Heart left ventricle (tissue), 16 donors: ENCODE measurements around the gene UQCRH. TPM values are rescaled to one million over a fixed set of nuclear protein-coding genes. Genes with fewer than 3 reads are reported as not detected.
"Not testable (repeated sequence)": the region's sequence is repeated elsewhere in the genome, so short reads cannot be mapped to it uniquely, and the experiment has no call there.

Source experiments
- ATAC-seq, 4 donors: fragments of 200-7000 bp; cut with Tn5 transposase; one replicate each; pipeline ENCODE4 v1.9.1; 2020 to 2022; ENCODE audit warnings: moderate library complexity in 4 of 4, mild to moderate bottlenecking in 3 of 4, moderate number of reproducible peaks in 1 of 4
- DNase-seq, 5 donors: peaks; one replicate each; pipeline ENCODE4 v3.0.0-alpha.2; 2020
- H3K27ac ChIP-seq, 12 donors: fragments of 200-600 bp; sonication (generic) in 4 of 12; one replicate each; pipeline versions ENCODE4 v1.5.0 to v1.8.0; 2016 to 2022; ENCODE audit warnings: mild to moderate bottlenecking in 2 of 12
- H3K27me3 ChIP-seq, 9 donors: fragments of 200-600 bp; sonication (generic) in 2 of 9; one replicate each; pipeline versions ENCODE4 v1.5.1 to v1.8.0; 2016 to 2022; ENCODE audit warnings: mild to moderate bottlenecking in 3 of 9
- H3K36me3 ChIP-seq, 9 donors: fragments of 200-600 bp; sonication (generic) in 2 of 9; one replicate each; pipeline versions ENCODE4 v1.5.0 to v1.8.0; 2018 to 2022; ENCODE audit warnings: mild to moderate bottlenecking in 2 of 9
- H3K4me1 ChIP-seq, 12 donors: fragments of 200-600 bp; sonication (generic) in 4 of 12; one replicate each; pipeline versions ENCODE4 v1.5.0 to v1.8.0; 2016 to 2022; ENCODE audit warnings: mild to moderate bottlenecking in 3 of 12
- H3K4me3 ChIP-seq, 12 donors: fragments of 200-600 bp; sonication (generic) in 4 of 12; one replicate each; pipeline versions ENCODE4 v1.5.0 to v1.8.0; 2017 to 2022; ENCODE audit warnings: mild to moderate bottlenecking in 9 of 12, moderate library complexity in 4 of 12
- H3K9me3 ChIP-seq, 12 donors: fragments of 200-600 bp; sonication (generic) in 4 of 12; one replicate each; pipeline versions ENCODE4 v1.5.0 to v1.8.0; 2016 to 2022; ENCODE audit warnings: mild to moderate bottlenecking in 1 of 12
- POLR2A ChIP-seq, 2 donors: fragments of 450-650 bp; IDR thresholded peaks; one replicate each; pipeline ENCODE4 v1.6.1; 2017; ENCODE audit warnings: antibody characterized with exemption in 2 of 2, mild to moderate bottlenecking in 2 of 2, moderate library complexity in 2 of 2
- WGBS, 4 donors: extraction: QIAGEN DNeasy Blood & Tissue Kit in 2 of 4; methylation state at CpG; one replicate each; pipeline versions ENCODE4 v1.1.5 to v1.1.7; 2013 to 2018; 5-methylcytosine and 5-hydroxymethylcytosine counted together
- intact Hi-C, 10 donors: fragments of 100-400 bp; cut with DNase I; formaldehyde crosslinking; loops; one replicate each; pipeline versions ENCODE4 v1.11.1 to v1.14.2; 2022
- polyA plus RNA-seq, 2 donors: library from polyadenylated mRNA; stranded (reverse); fragments of 200-250 nt; gene quantifications; one replicate each; pipeline ENCODE4 v1.2.3, GENCODE V29; 2013
- total RNA-seq, 9 donors: library from RNA; depleted of rRNA in 2 of 9; stranded (reverse); fragments of >200 nt in 2 of 9; fragmentation: NEBNext Ultra II Directional in 3 of 9; extraction: Animal tissue kit (Norgen Biotek cat#: 25700) in 3 of 9; gene quantifications; one replicate each; pipeline versions ENCODE4 v1.1.0 to v1.2.4, GENCODE V29; 2016 to 2023
- TF ChIP-seq, protein P1 (sequence below), 12 donors: fragments of 200-600 bp; sonication (generic) in 4 of 12; IDR thresholded peaks; one replicate each; pipeline versions ENCODE4 v1.5.0 to v1.8.0; 2018 to 2022; ENCODE audit warnings: antibody characterized with exemption in 12 of 12, mild to moderate bottlenecking in 5 of 12
- donor health status: ischemic (EF 13 %, LVEDD 7.1; RV severe dilation, severe dysfunction).
- donor health status: healthy with polysubstance abuse.
- donor health status: DM: no; HTN: yes; CAD: no.
- donor health status: DM: no; HTN: no; CAD: no.
- donor health status: ischemic (EF 25% LVEDD 6.9; RV normal size, moderate dysfunction).
- donor health status: ischemic (EF 25% LVEDD 5.7; RV mildly dilated, moderate dysfunction).
- donor health status: healthy.
- donor health status: DM: yes; HTN: yes; CAD: no.
- donor health status: ischemic (EF 35%, LVEDD 5.7; RV mildly dilated, moderate dysfunction).
- donor health status: nonischemic (EF 11% LVEDD 7.7; RV severe dilation, severe dysfunction).
- donor health status: DM: yes; HTN: yes; CAD: no.
- donor health status: PGD.
- donor health status: ischemic (EF 29% LVEDD 5.4; RV normal size, mild dysfunction).
- donor health status: nonischemic (EF 23%, LVEDD 6.1; RV moderate dilation, normal function).

Gene UQCRH
- total and polyA plus RNA-seq, 11 donors = 622 to 2,380 (median 949) TPM

DNA sequence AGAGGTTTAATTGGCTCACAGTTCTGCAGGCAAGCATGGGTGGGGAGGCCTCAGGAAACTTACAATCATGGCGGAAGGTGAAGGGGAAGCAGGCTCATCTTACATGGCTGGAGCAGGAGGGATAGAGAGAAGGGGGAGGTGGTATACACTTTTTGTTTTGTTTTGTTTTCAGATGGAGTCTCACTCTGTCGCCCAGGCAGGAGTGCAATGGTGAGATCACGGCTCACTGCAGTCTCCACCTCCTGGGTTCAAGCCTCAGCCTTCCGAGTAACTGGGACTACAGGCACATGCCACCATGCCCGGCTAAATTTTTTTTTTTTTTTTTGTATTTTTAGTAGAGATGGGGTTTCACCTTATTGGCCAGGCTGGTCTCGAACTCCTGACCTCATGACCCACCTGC lies 18.7 kb downstream of the UQCRH start:
- H3K9me3 ChIP-seq, intact Hi-C loops, H3K27me3 ChIP-seq, H3K4me1 ChIP-seq, H3K27ac ChIP-seq, H3K4me3 ChIP-seq, ATAC-seq: not testable (repeated sequence)
- DNase-seq = peak in 1 of 5 donors; percentile 13
- H3K36me3 ChIP-seq = peaks cover 0 to 12% (median 9%) of the 10 kb centered on the region in 9 donors
- 90 to 96% (median 91%) methylated on average over 6 of the region's 6 CpGs for WGBS, 4 donors

DNA sequence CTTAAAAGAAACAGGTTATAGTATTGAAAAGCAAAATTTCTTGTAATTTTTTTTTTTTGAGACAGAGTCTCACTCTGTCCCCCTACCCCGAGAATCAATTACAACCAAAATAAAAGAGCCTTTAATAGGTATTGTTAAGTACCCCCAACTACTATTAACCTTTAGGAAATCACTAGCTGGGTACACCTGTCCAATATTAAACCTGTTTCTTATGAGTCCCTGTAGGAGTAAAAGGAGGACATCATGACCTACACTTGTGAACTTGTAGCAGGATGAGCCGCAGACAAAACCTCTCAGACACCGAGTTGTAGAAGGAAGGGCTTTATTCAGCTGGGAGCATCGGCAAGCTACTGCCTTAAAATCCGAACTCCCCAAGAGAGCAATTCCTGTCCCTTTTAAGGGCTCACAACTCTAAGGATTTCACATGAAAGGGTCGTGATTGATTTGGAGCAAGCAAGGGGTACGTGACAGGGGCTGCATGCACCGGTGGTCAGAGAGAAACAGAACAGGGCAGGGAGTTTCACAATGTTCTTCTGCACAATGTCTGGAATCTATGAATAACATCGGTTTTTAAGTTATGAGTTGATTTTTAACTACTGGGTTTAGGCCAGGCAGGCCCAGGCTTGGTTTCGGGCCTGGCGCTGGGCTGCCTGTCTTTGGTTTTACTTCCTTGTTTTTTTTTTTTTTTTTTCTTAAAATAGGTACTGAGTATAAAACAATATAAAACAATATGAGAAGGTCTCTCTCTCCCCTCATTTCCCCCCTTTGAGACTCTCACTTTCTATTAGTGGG lies 22.0 kb downstream of the UQCRH start:
- ATAC-seq, intact Hi-C loops: not testable (repeated sequence)

DNA sequence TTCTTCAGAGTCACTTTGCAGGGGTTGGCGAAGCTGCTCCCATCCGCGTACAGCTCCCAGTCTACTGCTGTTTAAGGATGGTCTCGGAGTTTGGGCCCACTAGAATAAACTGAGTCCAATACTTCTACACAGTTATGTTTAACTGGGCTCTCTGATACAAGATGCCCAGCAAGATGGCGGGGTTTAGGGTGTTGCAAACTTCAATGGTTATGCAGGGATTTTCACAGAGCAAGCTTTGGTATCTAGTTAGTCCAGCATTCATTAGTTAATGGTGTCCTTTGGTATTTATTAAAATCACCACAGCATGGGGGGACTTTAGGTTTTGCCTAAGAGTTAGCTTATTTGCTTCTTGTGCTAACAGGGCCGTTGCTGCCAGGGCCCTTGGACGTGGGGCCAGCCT lies 24.7 kb downstream of the UQCRH start:
- H3K4me3 ChIP-seq, intact Hi-C loops, H3K9me3 ChIP-seq, ATAC-seq, H3K27me3 ChIP-seq, H3K4me1 ChIP-seq, H3K36me3 ChIP-seq, DNase-seq, H3K27ac ChIP-seq: not testable (repeated sequence)
- WGBS, 4 donors = 92 to 98% (median 93%) methylated on average over 7 of the region's 7 CpGs

More for the DNA sequence above, 22.0 kb downstream of the UQCRH start:
- not testable (repeated sequence) for DNase-seq, H3K9me3 ChIP-seq, H3K27ac ChIP-seq, H3K36me3 ChIP-seq, H3K4me1 ChIP-seq, H3K4me3 ChIP-seq, H3K27me3 ChIP-seq
- WGBS, 4 donors = 92 to 95% (median 94%) methylated on average over 11 of the region's 11 CpGs

DNA sequence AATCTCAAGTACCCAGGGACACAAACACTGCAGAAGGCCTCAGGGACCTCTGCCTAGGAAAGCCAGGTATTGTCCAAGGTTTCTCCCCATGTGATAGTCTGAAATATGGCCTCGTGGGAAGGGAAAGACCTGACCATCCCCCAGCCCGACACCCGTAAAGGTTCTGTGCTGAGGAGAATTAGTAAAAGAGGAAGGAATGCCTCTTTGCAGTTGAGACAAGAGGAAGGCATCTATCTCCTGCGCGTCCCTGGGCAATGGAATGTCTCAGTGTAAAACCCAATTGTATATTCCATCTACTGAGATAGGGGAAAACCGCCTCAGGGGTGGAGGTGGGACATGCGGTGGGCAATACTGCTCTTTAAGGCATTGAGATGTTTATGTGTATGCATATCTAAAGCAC lies 26.3 kb downstream of the UQCRH start:
- intact Hi-C loops, H3K36me3 ChIP-seq, H3K4me3 ChIP-seq, H3K9me3 ChIP-seq, H3K4me1 ChIP-seq, H3K27ac ChIP-seq, H3K27me3 ChIP-seq, DNase-seq, ATAC-seq: not testable (repeated sequence)
- WGBS, 4 donors = 65 to 73% (median 70%) methylated on average over 5 to 7 of the region's 7 CpGs

DNA sequence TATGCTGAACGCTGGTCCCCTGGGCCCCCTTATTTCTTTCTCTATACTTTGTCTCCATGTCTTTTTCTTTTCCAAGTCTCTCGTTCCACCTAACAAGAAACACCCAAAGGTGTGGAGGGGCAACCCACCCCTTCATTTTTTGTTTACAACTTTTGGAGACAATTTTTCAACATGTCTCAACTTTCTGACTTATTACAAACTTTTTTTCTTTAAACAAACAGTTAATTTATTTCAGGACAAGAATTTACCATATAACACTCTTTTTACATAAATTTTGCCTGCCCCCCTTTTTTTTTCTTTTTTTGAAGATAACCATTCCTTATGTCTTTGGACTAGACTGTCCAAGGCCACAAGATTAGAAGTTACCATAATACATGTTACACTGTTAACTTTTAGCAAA lies 26.9 kb downstream of the UQCRH start:
- H3K9me3 ChIP-seq, DNase-seq, H3K36me3 ChIP-seq, H3K4me3 ChIP-seq, intact Hi-C loops, ATAC-seq, H3K27ac ChIP-seq, H3K27me3 ChIP-seq, H3K4me1 ChIP-seq: not testable (repeated sequence)
- WGBS, 4 donors = 82 to 96% (median 94%) methylated on average over 2 of the region's 2 CpGs

DNA sequence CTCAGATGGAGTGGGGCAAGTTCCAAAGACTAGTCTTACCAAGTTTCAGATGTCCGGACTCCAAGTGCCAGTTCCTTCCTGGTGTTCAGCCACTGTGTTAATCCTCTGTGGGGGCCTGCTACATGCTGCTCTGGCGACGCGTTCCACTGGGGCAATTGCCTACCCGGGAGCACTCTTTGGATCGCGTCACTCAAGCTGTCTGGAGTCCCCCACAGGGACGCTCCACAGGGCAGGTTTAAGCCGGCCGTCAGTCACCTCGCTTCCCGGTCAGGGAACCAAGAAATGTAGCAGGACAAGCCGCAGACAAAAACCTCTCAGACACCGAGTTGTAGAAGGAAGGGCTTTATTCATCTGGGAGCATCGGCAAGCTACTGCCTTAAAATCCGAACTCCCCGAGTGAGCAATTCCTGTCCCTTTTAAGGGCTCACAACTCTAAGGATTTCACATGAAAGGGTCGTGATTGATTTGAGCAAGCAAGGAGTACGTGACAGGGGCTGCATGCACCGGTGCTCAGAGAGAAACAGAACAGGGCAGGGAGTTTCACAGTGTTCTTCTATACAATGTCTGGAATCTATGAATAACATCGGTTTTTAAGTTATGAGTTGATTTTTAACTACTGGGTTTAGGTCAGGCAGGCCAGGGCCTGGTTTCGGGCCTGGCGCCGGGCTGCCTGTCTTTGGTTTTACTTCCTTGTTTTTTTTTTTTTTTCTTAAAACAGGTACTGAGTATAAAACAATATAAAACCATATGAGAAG lies 28.5 kb downstream of the UQCRH start:
- 78 to 83% (median 81%) methylated on average over 23 to 24 of the region's 24 CpGs for WGBS, 4 donors
- not testable (repeated sequence) for ATAC-seq, DNase-seq

DNA sequence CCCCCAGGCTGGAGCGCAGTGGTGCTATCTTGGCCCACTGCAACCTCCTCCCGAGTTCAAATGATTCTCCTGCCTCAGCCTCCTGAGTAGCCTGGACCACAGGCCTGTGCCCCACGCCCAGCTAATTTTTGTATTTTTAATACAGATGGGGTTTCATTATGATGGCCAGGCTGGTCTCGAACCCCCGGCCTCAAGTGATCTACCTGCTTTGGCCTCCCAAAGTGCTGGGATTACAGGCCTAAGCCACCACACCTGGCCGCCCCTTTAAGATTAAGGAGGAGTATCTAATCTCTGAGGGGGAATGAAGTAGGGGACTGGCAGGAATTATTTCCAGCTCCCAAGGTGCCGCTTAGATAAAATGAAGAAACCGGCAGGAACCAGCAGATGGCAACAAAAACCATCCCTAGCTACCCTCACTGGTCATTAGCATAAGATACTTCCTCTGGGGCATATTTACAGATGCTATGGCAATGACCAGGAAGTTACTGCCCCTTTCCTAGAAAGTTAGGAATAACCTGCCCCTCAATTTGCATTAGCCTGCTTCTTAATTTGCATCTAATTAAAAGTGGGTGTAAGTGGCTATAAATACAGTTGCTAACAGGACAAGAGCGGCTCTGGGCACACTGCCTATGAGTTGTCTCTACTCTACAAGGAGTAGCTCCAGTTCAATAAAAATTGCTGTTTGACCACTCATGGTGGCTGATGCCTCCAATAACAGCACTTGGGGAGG lies 30.0 kb downstream of the UQCRH start:
- no peaks in the 10 kb centered on the region for H3K36me3 ChIP-seq
- H3K27ac ChIP-seq = no peak overlapping the region
- H3K4me3 ChIP-seq = no peak overlapping the region
- no peaks in the 10 kb centered on the region for H3K4me1 ChIP-seq
- peak in 1 of 4 donors; percentile 34 for ATAC-seq
- no peak for DNase-seq
- TF ChIP-seq POLR2A (IDR thresholded peaks at IDR 0.05) = no peak
- TF ChIP-seq, protein P1, sequence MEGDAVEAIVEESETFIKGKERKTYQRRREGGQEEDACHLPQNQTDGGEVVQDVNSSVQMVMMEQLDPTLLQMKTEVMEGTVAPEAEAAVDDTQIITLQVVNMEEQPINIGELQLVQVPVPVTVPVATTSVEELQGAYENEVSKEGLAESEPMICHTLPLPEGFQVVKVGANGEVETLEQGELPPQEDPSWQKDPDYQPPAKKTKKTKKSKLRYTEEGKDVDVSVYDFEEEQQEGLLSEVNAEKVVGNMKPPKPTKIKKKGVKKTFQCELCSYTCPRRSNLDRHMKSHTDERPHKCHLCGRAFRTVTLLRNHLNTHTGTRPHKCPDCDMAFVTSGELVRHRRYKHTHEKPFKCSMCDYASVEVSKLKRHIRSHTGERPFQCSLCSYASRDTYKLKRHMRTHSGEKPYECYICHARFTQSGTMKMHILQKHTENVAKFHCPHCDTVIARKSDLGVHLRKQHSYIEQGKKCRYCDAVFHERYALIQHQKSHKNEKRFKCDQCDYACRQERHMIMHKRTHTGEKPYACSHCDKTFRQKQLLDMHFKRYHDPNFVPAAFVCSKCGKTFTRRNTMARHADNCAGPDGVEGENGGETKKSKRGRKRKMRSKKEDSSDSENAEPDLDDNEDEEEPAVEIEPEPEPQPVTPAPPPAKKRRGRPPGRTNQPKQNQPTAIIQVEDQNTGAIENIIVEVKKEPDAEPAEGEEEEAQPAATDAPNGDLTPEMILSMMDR (IDR thresholded peaks at IDR 0.05) = peak in 2 of 12 donors; percentile 11 to 13
- H3K27me3 ChIP-seq = no peaks in the 10 kb centered on the region
- no peaks in the 10 kb centered on the region for H3K9me3 ChIP-seq
- 73 to 78% (median 76%) methylated on average over 8 to 9 of the region's 9 CpGs for WGBS, 4 donors
- intact Hi-C loops = no loop called here

More for the DNA sequence above, 28.5 kb downstream of the UQCRH start:
- H3K36me3 ChIP-seq, H3K27ac ChIP-seq, intact Hi-C loops, H3K9me3 ChIP-seq, H3K4me1 ChIP-seq, H3K27me3 ChIP-seq, H3K4me3 ChIP-seq: not testable (repeated sequence)
